Myocyte (in vitro differentiated cells): ENCODE measurements around the gene OCEL1. TPM values are rescaled to one million over a fixed set of nuclear protein-coding genes. Genes with fewer than 3 reads are reported as not detected.

ENCODE experiments used
- DNase-seq: peaks from one replicate; pipeline ENCODE4 v3.0.0-alpha.2; 2012; ENCODE audit warnings: low read depth
- total RNA-seq: library from RNA; depleted of rRNA; stranded (reverse); fragments of >200 nt; gene quantifications from 2 replicates; pipeline ENCODE4 v1.2.3, GENCODE V29; 2014

OCEL1 gene
- total RNA-seq, 1 donor from 2014 or later, result 7.0 TPM

- DNase-seq, result no peak
Observed at GRCh38 chr19:17209126-17210036, 16.6 kb upstream of the OCEL1 start.

DNA sequence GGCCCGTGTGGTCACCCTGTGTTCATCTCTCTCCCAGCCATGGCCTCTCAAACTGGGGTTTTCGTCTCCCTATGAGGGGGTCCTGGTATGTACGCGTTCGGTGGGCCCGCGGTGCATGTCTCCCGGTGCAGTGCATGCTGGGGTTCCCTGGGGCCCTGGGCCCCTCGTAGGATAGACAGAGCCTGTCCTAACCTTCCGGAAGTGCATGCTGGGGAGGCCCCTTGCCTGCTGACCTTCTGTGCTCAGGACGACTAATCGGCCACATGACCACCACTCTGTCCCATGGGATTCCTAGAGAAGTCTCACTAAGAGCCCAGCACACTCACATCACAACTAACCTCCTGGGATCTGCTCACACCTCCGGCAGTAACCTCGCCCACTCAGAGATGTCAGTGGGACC is 15.7 kb upstream of the OCEL1 start:
- no peak for DNase-seq

- DNase-seq, result no peak
Observed at GRCh38 chr19:17211547-17212446, 14.2 kb upstream of the OCEL1 start.

DNA sequence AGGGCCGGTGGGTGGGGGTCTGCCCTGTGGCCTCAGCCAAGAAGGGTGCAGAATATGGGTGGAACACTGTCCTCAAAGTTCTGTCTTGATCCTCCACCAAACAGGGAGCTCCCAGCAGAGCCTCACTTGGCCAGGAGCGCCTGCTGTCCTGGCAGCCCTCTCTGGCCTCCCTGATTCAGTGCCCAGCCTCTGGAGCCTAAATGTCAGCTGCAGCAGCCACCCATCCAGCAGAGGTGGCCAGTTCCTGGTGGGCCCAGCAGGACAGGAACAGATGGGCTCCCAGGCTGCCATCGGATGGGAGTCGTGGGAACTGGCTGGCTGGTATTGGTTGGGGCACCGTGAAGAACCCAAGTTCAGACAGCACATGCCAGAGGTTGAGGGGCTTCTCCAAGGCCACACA is 12.7 kb upstream of the OCEL1 start:
- no peak for DNase-seq

DNA sequence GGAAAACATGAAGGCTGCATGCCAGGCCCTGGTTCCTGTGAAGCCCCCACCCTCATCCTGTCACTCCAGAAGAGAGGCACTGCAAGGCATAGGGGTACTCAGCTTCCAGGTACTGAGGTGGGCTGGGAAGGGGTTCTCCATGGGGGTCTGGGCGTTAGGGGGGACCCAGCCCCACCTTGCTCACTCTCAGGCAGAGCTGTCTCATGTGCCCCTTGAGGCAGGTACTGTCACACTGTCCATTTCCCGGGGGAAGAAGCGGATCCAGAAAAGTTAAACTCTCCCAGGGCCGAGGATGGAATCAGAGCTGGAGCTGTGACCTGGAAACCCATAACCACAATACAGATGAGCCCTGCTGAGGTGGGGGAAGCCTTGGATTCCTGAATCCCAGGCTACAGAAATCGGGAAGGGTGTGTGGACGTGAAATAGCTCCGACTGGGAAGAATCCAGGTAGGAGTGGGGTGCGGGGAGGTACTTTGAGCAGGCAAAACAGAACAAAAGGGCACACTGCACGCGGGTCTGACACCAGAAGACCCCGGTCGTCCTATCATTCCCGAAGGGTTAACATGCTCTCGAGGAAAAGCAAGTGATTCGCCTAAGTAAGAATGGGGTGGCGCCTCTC is 11.4 kb upstream of the OCEL1 start:
- DNase-seq, result no peak

DNA sequence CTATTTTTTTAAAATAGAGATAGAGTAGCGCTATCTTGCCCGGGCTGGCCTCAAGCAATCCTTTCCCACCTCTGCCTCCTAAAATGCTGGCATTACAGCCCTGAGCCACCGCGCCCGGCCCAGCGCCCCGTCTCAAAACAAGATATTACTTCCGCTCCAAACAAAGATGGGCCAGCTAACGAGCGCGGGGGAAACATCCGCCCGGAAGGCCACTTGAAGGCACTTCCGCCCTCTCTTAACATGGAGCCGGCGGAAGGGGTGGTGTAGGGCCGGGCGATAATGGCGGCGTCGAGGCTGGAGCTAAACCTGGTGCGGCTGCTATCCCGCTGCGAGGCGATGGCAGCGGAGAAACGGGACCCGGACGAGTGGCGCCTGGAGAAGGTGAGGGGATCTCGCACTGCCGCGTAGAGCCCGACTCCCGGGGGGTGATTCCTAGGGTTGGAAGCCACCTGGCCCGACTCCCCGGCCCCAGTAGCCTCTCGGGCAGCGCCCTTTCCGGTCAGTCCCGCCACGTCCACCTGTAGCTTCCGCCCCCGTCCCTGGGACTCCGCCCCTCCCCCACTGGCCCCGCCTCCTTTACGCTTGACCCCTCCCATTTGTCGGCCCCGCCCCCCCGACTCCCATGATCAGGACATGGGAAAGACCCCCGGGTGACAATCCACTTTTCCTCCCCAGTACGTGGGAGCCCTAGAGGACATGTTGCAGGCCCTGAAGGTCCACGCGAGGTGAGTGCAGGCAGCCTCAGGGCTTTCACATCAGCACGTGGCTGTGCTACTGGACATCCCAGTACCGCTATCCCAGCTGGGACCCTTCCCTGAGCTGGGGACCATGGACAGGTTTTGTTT is 10.7 kb upstream of the OCEL1 start, which contains the start of gene USE1:
Gene USE1, plus strand, starts transcription at position 231 of the 845 bp plus-strand sequence. Its CDS starts 49 bp downstream, at position 280.
- DNase-seq, result peak; percentile 92

DNA sequence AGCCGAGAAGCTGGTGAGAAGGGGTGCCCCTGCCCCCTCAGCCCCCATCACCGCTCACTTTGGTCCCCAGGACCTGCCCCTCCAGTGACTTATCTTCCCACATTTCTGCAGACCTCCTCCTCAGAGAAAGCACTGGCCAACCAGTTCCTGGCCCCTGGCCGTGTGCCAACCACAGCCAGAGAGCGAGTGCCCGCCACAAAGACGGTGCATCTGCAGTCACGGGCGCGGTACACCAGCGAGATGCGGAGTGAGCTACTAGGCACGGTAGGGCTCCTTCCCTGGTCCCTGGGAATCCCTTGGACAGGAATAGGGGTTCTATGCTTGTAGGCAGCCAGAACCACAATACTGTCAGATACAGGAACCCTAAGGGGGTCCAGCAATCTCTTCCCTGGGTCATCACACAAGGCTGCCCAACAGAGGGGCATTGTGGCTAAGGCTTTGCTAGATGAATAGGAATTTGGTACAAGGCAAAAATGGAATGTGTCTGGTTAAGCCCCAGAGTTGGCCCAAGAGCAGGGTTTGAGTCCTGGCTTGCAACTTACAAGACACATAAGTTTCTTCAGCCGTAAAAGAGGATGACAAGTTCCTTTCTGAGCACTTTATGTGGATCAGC is 9.9 kb upstream of the OCEL1 start:
- DNase-seq, result no peak

GRCh38 chr19:17219286-17219685 is 6.7 kb upstream of the OCEL1 start:
- DNase-seq, result no peak

- peak; percentile 41 for DNase-seq
Observed at GRCh38 chr19:17220207-17220758, 5.7 kb upstream of the OCEL1 start.

DNA sequence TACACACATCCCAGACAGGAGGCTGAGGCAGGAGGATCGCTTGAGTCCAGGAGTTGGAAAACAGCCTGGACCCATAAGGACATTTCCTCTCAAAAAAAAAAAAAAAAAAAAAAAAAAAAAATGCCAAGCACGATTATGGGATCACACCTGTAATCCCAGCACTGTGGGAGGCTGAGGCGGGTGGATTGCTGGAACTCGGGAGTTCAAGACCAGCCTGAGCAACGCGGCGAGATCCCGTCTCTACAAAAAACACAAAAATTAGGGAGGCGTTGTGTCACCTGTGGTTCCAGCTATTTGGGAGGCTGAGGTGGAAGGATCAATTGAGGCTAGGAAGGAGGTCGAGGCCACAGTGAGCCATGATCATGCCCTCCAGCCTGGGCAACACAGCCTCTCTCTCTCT is 973 bp upstream of the OCEL1 start:
- no peak for DNase-seq

DNA sequence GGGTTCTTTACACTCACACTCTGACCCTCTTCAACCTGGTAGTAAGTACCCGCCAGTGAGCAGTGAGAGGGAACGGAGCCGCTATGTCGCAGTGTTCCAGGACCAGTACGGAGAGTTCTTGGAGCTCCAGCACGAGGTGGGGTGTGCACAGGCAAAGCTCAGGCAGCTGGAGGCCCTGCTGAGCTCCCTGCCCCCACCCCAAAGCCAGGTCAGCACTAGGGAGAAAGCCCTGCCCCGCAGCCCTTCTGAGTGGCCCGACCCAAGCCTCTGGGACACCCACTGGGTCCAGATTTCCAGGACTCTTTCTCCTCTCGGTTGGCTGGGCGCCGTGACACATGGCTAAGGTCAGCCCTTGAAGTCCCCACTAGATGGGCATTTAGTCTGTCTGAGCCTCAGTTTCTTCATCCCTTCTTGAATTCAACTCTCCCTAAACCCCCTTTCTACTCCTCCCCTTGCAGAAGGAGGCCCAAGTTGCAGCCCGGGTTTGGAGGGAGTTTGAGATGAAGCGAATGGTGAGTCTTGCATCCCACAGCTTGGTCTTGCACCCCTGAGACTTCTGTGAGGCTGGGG is 1.9 kb downstream of the OCEL1 start:
- no peak for DNase-seq

- no peak for DNase-seq
Observed at GRCh38 chr19:17229890-17230289, 3.9 kb downstream of the OCEL1 start.

GRCh38 chr19:17232258-17232657 is 6.2 kb downstream of the OCEL1 start:
- no peak for DNase-seq

GRCh38 chr19:17234911-17235299 is 8.9 kb downstream of the OCEL1 start:
- DNase-seq, result no peak

DNA sequence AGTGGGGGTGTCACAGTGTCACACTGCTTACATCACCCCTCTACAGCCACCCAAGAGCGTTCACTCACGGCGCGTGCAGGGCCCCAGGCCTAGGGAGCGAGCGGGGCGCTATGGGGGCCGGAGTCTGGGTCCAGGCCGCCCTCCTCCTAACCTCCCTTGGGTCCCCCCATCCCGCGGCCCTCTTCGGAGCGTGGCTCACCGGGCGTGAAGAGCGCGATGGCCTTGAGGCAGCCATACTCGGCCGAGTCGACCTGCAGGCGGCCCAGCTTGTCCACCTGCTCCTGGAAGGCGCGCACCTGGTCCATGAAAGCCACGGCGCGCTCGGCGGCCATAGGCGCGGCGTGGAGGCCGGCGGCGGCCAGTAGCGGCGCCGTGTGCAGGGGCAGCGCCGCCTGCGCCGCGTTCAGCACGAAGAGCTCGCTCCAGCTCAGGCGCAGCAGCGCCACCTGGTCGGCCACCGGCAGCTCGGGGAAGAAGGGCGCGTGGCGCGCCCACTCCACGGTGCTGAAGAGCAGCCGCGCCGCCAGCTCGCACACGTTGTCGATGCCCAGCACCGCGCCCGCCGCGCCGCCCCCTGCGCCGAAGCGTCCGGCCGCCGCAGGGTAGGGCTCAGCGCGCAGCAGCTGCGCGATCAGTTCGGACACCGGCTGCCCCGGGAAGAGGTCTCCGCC is 9.4 kb downstream of the OCEL1 start:
- peak; percentile 56 for DNase-seq

GRCh38 chr19:17235971-17236777 is 10.1 kb downstream of the OCEL1 start:
- DNase-seq, result peak; percentile 18

GRCh38 chr19:17236811-17237543 is 11.0 kb downstream of the OCEL1 start:
- DNase-seq, result no peak
